ENCODE data around the gene RPL7L1.
"Not testable (repeated sequence)": the region's sequence is repeated elsewhere in the genome, so short reads cannot be mapped to it uniquely, and the experiment has no call there.

The RPL7L1 gene

GRCh38 chr6:42902429-42903263 lies 23.2 kb downstream of the RPL7L1 start:
- DNase-seq; H3K27me3 Mint-ChIP-seq; H3K9me3 Mint-ChIP-seq; H3K4me3 Mint-ChIP-seq; H3K36me3 Mint-ChIP-seq; H3K27ac Mint-ChIP-seq; ATAC-seq (replicated peaks): not testable (repeated sequence)
- H3K4me1 Mint-ChIP-seq = peaks cover 6 to 22% of the 10 kb centered on the region in 2 donors

GRCh38 chr6:42904467-42904866 lies 25.1 kb downstream of the RPL7L1 start:
- H3K27me3 Mint-ChIP-seq = no peaks in the 10 kb centered on the region
- no peak overlapping the region for H3K27ac Mint-ChIP-seq
- H3K4me1 Mint-ChIP-seq = peaks cover 6 to 22% of the 10 kb centered on the region in 2 donors
- DNase-seq (no peak), ATAC-seq (replicated peaks) (no peak)
- no peaks in the 10 kb centered on the region for H3K36me3 Mint-ChIP-seq
- H3K4me3 Mint-ChIP-seq = no peak overlapping the region
- no peaks in the 10 kb centered on the region for H3K9me3 Mint-ChIP-seq

- no peaks in the 10 kb centered on the region for H3K36me3 Mint-ChIP-seq
- no peak for DNase-seq
- H3K9me3 Mint-ChIP-seq = no peaks in the 10 kb centered on the region
- peaks cover 5 to 15% of the 10 kb centered on the region in 2 donors for H3K4me1 Mint-ChIP-seq
- no peak overlapping the region for H3K27ac Mint-ChIP-seq
- ATAC-seq (replicated peaks) = no peak
- H3K27me3 Mint-ChIP-seq = peaks cover 5 to 8% of the 10 kb centered on the region in 2 donors
- H3K4me3 Mint-ChIP-seq = no peak overlapping the region
Measured at GRCh38 chr6:42907336-42907735, 27.9 kb downstream of the RPL7L1 start.

GRCh38 chr6:42909835-42910234 lies 30.4 kb downstream of the RPL7L1 start:
- no peaks in the 10 kb centered on the region for H3K36me3 Mint-ChIP-seq
- DNase-seq (no peak), ATAC-seq (replicated peaks) (no peak)
- H3K27me3 Mint-ChIP-seq = peaks cover 5 to 11% of the 10 kb centered on the region in 2 donors
- peaks cover 3 to 6% of the 10 kb centered on the region in 2 donors for H3K4me1 Mint-ChIP-seq
- no peaks in the 10 kb centered on the region for H3K9me3 Mint-ChIP-seq
- no peak overlapping the region for H3K27ac Mint-ChIP-seq
- H3K4me3 Mint-ChIP-seq = no peak overlapping the region

- DNase-seq (no peak), ATAC-seq (replicated peaks) (no peak)
- peaks cover 5 to 11% of the 10 kb centered on the region in 2 donors for H3K27me3 Mint-ChIP-seq
- no peak overlapping the region for H3K27ac Mint-ChIP-seq
- no peaks in the 10 kb centered on the region for H3K9me3 Mint-ChIP-seq
- H3K4me3 Mint-ChIP-seq = peak overlapping the region; percentile 10 to 70
- H3K36me3 Mint-ChIP-seq = no peaks in the 10 kb centered on the region
- peaks cover 3 to 14% of the 10 kb centered on the region in 2 donors for H3K4me1 Mint-ChIP-seq
Measured at GRCh38 chr6:42911171-42912021, 32.0 kb downstream of the RPL7L1 start.

- no peaks in the 10 kb centered on the region for H3K36me3 Mint-ChIP-seq
- ATAC-seq (replicated peaks) (no peak), DNase-seq (no peak)
- H3K4me1 Mint-ChIP-seq = peaks cover 5 to 14% of the 10 kb centered on the region in 2 donors
- no peak overlapping the region for H3K27ac Mint-ChIP-seq
- no peak overlapping the region for H3K4me3 Mint-ChIP-seq
- H3K27me3 Mint-ChIP-seq = peaks cover 5 to 11% of the 10 kb centered on the region in 2 donors
- H3K9me3 Mint-ChIP-seq = no peaks in the 10 kb centered on the region
Measured at GRCh38 chr6:42914546-42914945, 35.1 kb downstream of the RPL7L1 start.

GRCh38 chr6:42915732-42916131 lies 36.3 kb downstream of the RPL7L1 start, which contains the start of gene PTCRA:
Gene PTCRA (plus strand): TSS chr6:42916053. CDS start chr6:42916070, 17 bp downstream.
- Mint-ChIP-seq H3K36me3 (no peaks in the 10 kb centered on the region), H3K27ac (peak within 1 kb of the TSS; percentile 49), H3K27me3 (peaks cover 5 to 11% of the 10 kb centered on the region in 2 donors), H3K4me3 (no peak within 1 kb of the TSS), H3K9me3 (no peaks in the 10 kb centered on the region), H3K4me1 (peaks cover 5 to 14% of the 10 kb centered on the region in 2 donors)
- DNase-seq (no peak), ATAC-seq (replicated peaks) (peak in 1 of 2 donors; percentile 41)

- H3K36me3 Mint-ChIP-seq = no peaks in the 10 kb centered on the region
- peaks cover 1 to 8% of the 10 kb centered on the region in 2 donors for H3K27me3 Mint-ChIP-seq
- ATAC-seq (replicated peaks) = no peak
- H3K4me3 Mint-ChIP-seq = no peak overlapping the region
- no peak for DNase-seq
- H3K9me3 Mint-ChIP-seq = no peaks in the 10 kb centered on the region
- peaks cover 3 to 12% of the 10 kb centered on the region in 2 donors for H3K4me1 Mint-ChIP-seq
- H3K27ac Mint-ChIP-seq = peak overlapping the region; percentile 49
Measured at GRCh38 chr6:42916288-42916687, 36.9 kb downstream of the RPL7L1 start.

- Mint-ChIP-seq H3K27ac (no peak overlapping the region), H3K36me3 (no peaks in the 10 kb centered on the region), H3K9me3 (no peaks in the 10 kb centered on the region), H3K4me3 (no peak overlapping the region), H3K27me3 (no peaks in the 10 kb centered on the region), H3K4me1 (peaks cover 10 to 11% of the 10 kb centered on the region in 2 donors)
- DNase-seq (no peak), ATAC-seq (replicated peaks) (no peak)
Measured at GRCh38 chr6:42921801-42922200, 42.4 kb downstream of the RPL7L1 start.

GRCh38 chr6:42923666-42924065 lies 44.2 kb downstream of the RPL7L1 start:
- ATAC-seq (replicated peaks) (no peak), DNase-seq (no peak)
- Mint-ChIP-seq H3K27me3 (no peaks in the 10 kb centered on the region), H3K4me1 (peaks cover 14 to 16% of the 10 kb centered on the region in 2 donors), H3K36me3 (peaks cover 2 to 3% of the 10 kb centered on the region in 2 donors), H3K9me3 (peaks cover 0 to 1% of the 10 kb centered on the region in 2 donors), H3K27ac (no peak overlapping the region), H3K4me3 (no peak overlapping the region)

- H3K4me3 Mint-ChIP-seq = no peak overlapping the region
- H3K27ac Mint-ChIP-seq = no peak overlapping the region
Measured at GRCh38 chr6:42925248-42925857, 45.9 kb downstream of the RPL7L1 start.

GRCh38 chr6:42928986-42929820 lies 49.8 kb downstream of the RPL7L1 start, which contains the start of gene CNPY3:
Gene CNPY3 (plus strand): TSS chr6:42929480. CDS start chr6:42929571, 91 bp downstream.
- peak; percentile 78 to 82 for ATAC-seq (replicated peaks)
- Mint-ChIP-seq H3K4me1 (peaks cover 34 to 48% of the 10 kb centered on the region in 2 donors), H3K27me3 (no peaks in the 10 kb centered on the region), H3K27ac (peak within 1 kb of the TSS; percentile 96), H3K4me3 (peak within 1 kb of the TSS; percentile 93 to 95), H3K9me3 (peaks cover 0 to 1% of the 10 kb centered on the region in 2 donors), H3K36me3 (peaks cover 36 to 41% of the 10 kb centered on the region in 2 donors)
- DNase-seq = peak; percentile 94

More at GRCh38 chr6:42925248-42925857, 45.9 kb downstream of the RPL7L1 start:
- peaks cover 5 to 6% of the 10 kb centered on the region in 2 donors for H3K36me3 Mint-ChIP-seq
- H3K27me3 Mint-ChIP-seq = no peaks in the 10 kb centered on the region
- peaks cover 0 to 1% of the 10 kb centered on the region in 2 donors for H3K9me3 Mint-ChIP-seq
- peaks cover 17 to 20% of the 10 kb centered on the region in 2 donors for H3K4me1 Mint-ChIP-seq
- ATAC-seq (replicated peaks) = no peak
- no peak for DNase-seq

GRCh38 chr6:42929821-42930360 lies 50.5 kb downstream of the RPL7L1 start:
- peak; percentile 64 for ATAC-seq (replicated peaks)
- Mint-ChIP-seq H3K4me1 (peaks cover 32 to 55% of the 10 kb centered on the region in 2 donors), H3K9me3 (peaks cover 0 to 1% of the 10 kb centered on the region in 2 donors), H3K27ac (peak overlapping the region; percentile 96), H3K4me3 (peak overlapping the region; percentile 93 to 95), H3K36me3 (peaks cover 39 to 43% of the 10 kb centered on the region in 2 donors), H3K27me3 (no peaks in the 10 kb centered on the region)
- peak; percentile 83 for DNase-seq
